Transverse colon (tissue), 4 donors: Measurements from ENCODE around the gene UAP1L1. TPM values are rescaled to one million over a fixed set of nuclear protein-coding genes. Genes with fewer than 3 reads are reported as not detected.

Source experiments
- DNase-seq: peaks from one replicate; pipeline ENCODE4 v3.0.0-alpha.2; 2019
- H3K27ac ChIP-seq, 4 donors: fragments of 200-600 bp; sonication (generic); 2 replicates each; pipeline ENCODE4 v1.5.1; 2016 to 2018; ENCODE audit warnings: inconsistent platforms in 4 of 4
- H3K27me3 ChIP-seq: fragments of 200-600 bp; sonication (generic); 2 replicates; pipeline ENCODE4 v1.5.1; 2017; ENCODE audit warnings: inconsistent platforms
- H3K36me3 ChIP-seq, 4 donors: fragments of 200-600 bp; sonication (generic); 2 replicates each; pipeline ENCODE4 v1.5.1; 2017 to 2019; ENCODE audit warnings: inconsistent platforms in 4 of 4
- H3K4me1 ChIP-seq, 4 donors: fragments of 200-600 bp; sonication (generic); 2 replicates each; pipeline ENCODE4 v1.5.1; 2017 to 2020; ENCODE audit warnings: inconsistent platforms in 4 of 4
- H3K4me3 ChIP-seq, 4 donors: fragments of 200-600 bp; sonication (generic); 1 replicate in 1 of 4; 2 replicates in 3 of 4; pipeline versions ENCODE4 v1.5.1 to v1.6.1; 2017 to 2019; ENCODE audit warnings: inconsistent platforms in 4 of 4
- H3K9me3 ChIP-seq, 2 donors: fragments of 200-600 bp; sonication (generic); 2 replicates each; pipeline ENCODE4 v1.5.1; 2017 to 2019; ENCODE audit warnings: inconsistent platforms in 2 of 2
- CTCF ChIP-seq, 5 experiments: fragments of 200-600 bp in 3 of 5; fragments of 450-650 bp in 2 of 5; sonication (generic) in 3 of 5; IDR thresholded peaks; 1 replicate in 2 of 5; 2 replicates in 3 of 5; pipeline ENCODE4 v1.5.1; 2016 to 2017; ENCODE audit warnings: antibody characterized with exemption in 5 of 5, inconsistent platforms in 3 of 5, mild to moderate bottlenecking in 2 of 5, moderate library complexity in 1 of 5
- EP300 ChIP-seq: sonication (generic); formaldehyde crosslinking; IDR thresholded peaks from one replicate; pipeline ENCODE4 v1.6.1; 2017; ENCODE audit warnings: antibody characterized with exemption, low read depth
- POLR2A ChIP-seq: fragments of 450-650 bp; IDR thresholded peaks from one replicate; pipeline ENCODE4 v1.6.1; 2016; ENCODE audit warnings: antibody characterized with exemption, mild to moderate bottlenecking, moderate library complexity
- POLR2AphosphoS5 ChIP-seq, 3 donors: sonication (generic); formaldehyde crosslinking; IDR thresholded peaks; one replicate each; pipeline ENCODE4 v1.6.1; 2016; ENCODE audit warnings: antibody characterized with exemption in 3 of 3
- WGBS, 2 donors: methylation state at CpG; one replicate each; pipeline ENCODE4 v1.1.5; 2018; ENCODE audit warnings: low coverage in 1 of 2; 5-methylcytosine and 5-hydroxymethylcytosine counted together
- in situ Hi-C, 4 donors: fragments of 200-750 bp; cut with MboI; loops; one replicate each; pipeline versions ENCODE4 v1.15.0 to v1.15.1; 2017; ENCODE audit warnings: low sequenced_read_pairs in 3 of 4, low pct_ligation_motif_present in 1 of 4, low pct_unique_long_range_greater_than_20kb in 1 of 4
- intact Hi-C: fragments of 100-400 bp; cut with DNase I; formaldehyde crosslinking; loops from one replicate; pipeline ENCODE4 v1.15.1; 2023; ENCODE audit warnings: low total_unique reads
- total RNA-seq, 4 donors: library from RNA; depleted of rRNA; stranded (reverse); fragments of >200 nt; gene quantifications; one replicate each; pipeline ENCODE4 v1.1.0, GENCODE V29; 2016

UAP1L1 gene
- total RNA-seq, 4 donors from 2014 or later: 6.4 to 28.8 (median 11.7) TPM

- no peaks in the 10 kb centered on the region for H3K27me3 ChIP-seq
- 62% methylated on average over 12 of the region's 13 CpGs; no CpG with 5 or more reads in 1 of the 2 donors for WGBS, 2 donors
- TF ChIP-seq CTCF (IDR thresholded peaks at IDR 0.05): no peak
- in situ Hi-C loops: loop anchor here in 3 of 4 donors (10.0 to 25.0 kb wide), 2 partner anchors 250 to 252 kb away; partner anchors contain the start of genes CCDC183 (in 2 of the 3) and TMEM141 (in 2 of the 3)
- intact Hi-C loops: no loop called here
- H3K4me3 ChIP-seq: no peak overlapping the region
- DNase-seq: no peak
- no peak overlapping the region for H3K27ac ChIP-seq
- no peaks in the 10 kb centered on the region for H3K9me3 ChIP-seq
- H3K36me3 ChIP-seq: no peaks in the 10 kb centered on the region
- peaks cover 7 to 17% (median 12%) of the 10 kb centered on the region in 4 donors for H3K4me1 ChIP-seq
These were observed 40.3 kb upstream of the UAP1L1 start for GRCh38 chr9:137037035-137037434.

- H3K4me1 ChIP-seq: peaks cover 7 to 14% (median 12%) of the 10 kb centered on the region in 4 donors
- no peak overlapping the region for H3K4me3 ChIP-seq
- no peaks in the 10 kb centered on the region for H3K27me3 ChIP-seq
- no peak for TF ChIP-seq POLR2A
- in situ Hi-C loops (loop anchor here in 3 of 4 donors (10.0 to 25.0 kb wide), 2 partner anchors 250 to 253 kb away; partner anchors contain the start of genes CCDC183 (in 2 of the 3) and TMEM141 (in 2 of the 3)), intact Hi-C loops (no loop called here)
- no peaks in the 10 kb centered on the region for H3K36me3 ChIP-seq
- H3K27ac ChIP-seq: no peak overlapping the region
- H3K9me3 ChIP-seq: no peaks in the 10 kb centered on the region
- DNase-seq: no peak
- 80 to 85% methylated on average over 5 to 10 of the region's 10 CpGs for WGBS, 2 donors
These were observed 39.8 kb upstream of the UAP1L1 start for GRCh38 chr9:137037483-137037882.

- Histone ChIP-seq H3K27ac (no peak overlapping the region), H3K27me3 (peaks cover 6% of the 10 kb centered on the region), H3K4me3 (no peak overlapping the region), H3K4me1 (peaks cover 10 to 21% (median 16%) of the 10 kb centered on the region in 4 donors), H3K36me3 (no peaks in the 10 kb centered on the region), H3K9me3 (no peaks in the 10 kb centered on the region)
- intact Hi-C loops: no loop called here
- in situ Hi-C loops: loop anchor here in 3 of 4 donors (10.0 to 25.0 kb wide), 2 partner anchors 252 to 254 kb away; partner anchors contain the start of genes CCDC183 (in 2 of the 3) and TMEM141 (in 2 of the 3)
- TF ChIP-seq CTCF (IDR thresholded peaks at IDR 0.05) (no peak), EP300 (no peak), POLR2AphosphoS5 (IDR thresholded peaks at IDR 0.05) (no peak), POLR2A (no peak)
- no peak for DNase-seq
- WGBS, 2 donors: 60 to 85% methylated on average over 2 to 9 of the region's 9 CpGs
These were observed 38.4 kb upstream of the UAP1L1 start for GRCh38 chr9:137038916-137039315.

- no peak overlapping the region for H3K4me3 ChIP-seq
- H3K4me1 ChIP-seq: peaks cover 15 to 24% (median 19%) of the 10 kb centered on the region in 4 donors
- no peaks in the 10 kb centered on the region for H3K9me3 ChIP-seq
- no peak for DNase-seq
- intact Hi-C loops: no loop called here
- WGBS, 2 donors: 91% methylated on average over 32 of the region's 32 CpGs; no CpG with 5 or more reads in 1 of the 2 donors
- in situ Hi-C loops: loop anchor here (10.0 to 25.0 kb wide), 2 partner anchors 252 to 255 kb away; partner anchors contain the start of genes CCDC183 (in 2 of the 4) and TMEM141 (in 2 of the 4)
- TF ChIP-seq POLR2AphosphoS5 (IDR thresholded peaks at IDR 0.05) (no peak), EP300 (no peak), POLR2A (no peak), CTCF (IDR thresholded peaks at IDR 0.05) (no peak)
- H3K27me3 ChIP-seq: peaks cover 15% of the 10 kb centered on the region
- no peaks in the 10 kb centered on the region for H3K36me3 ChIP-seq
- H3K27ac ChIP-seq: no peak overlapping the region
These were observed 37.5 kb upstream of the UAP1L1 start for GRCh38 chr9:137039611-137040366.
